HG02610 (cell line): Measurements from ENCODE around the gene CTSH.
"Not testable (repeated sequence)": the region's sequence is repeated elsewhere in the genome, so short reads cannot be mapped to it uniquely, and the experiment has no call there.

Experiments used
- ATAC-seq: cut with Tn5 transposase; IDR thresholded peaks from one replicate; pipeline ENCODE4 v1.9.1; 2021; ENCODE audit warnings: mild to moderate bottlenecking, moderate library complexity; ENCODE audit not compliant: unreplicated experiment

The CTSH gene

GRCh38 chr15:78944202-78944625 is 632 bp downstream of the CTSH start:
- peak; percentile 27 for ATAC-seq

GRCh38 chr15:78943692-78944091 is 1.2 kb downstream of the CTSH start:
- no peak for ATAC-seq

DNA sequence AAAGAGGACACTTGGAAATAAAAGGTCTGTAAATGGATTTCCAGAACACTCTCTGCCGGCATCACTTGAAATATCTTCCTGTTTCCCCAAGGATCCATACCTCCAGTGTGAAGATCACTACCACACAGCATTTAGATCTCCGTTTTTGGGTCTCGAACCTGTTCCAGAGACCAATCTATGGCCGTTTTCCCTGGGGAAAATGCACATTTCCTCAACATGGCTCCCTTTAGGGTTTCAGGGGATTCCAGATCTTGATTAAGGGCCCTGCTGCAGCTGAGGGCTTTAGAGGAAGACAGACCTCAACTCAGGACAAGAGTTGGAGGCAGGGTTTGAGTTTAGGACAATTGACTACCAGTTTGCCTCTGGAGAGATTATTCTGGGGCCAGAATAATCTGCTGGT is 2.1 kb downstream of the CTSH start:
- ATAC-seq: no peak

- peak; percentile 85 for ATAC-seq
Observed at GRCh38 chr15:78938658-78939488, 6.0 kb downstream of the CTSH start.

- no peak for ATAC-seq
Observed at GRCh38 chr15:78937132-78937739, 7.6 kb downstream of the CTSH start.

DNA sequence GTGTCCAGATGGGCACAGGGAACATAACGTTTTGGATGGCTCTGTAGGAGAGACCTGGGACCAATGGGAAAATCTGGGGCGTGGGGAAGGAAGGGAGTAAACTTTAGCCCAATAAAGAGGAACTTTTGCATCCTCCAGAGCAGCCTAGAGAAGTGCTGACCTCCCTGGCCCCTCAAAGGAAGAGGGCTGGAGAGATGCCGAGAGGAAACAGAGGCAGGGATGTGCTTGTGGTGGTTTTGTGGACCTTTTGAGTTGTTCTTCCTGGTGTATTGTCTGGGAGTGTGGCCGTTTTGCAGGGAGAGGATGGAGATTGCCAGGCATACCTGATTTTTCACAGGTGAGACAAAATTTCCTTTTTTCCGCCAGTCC is 10.2 kb downstream of the CTSH start:
- ATAC-seq: no peak

GRCh38 chr15:78933823-78934654 is 10.8 kb downstream of the CTSH start:
- no peak for ATAC-seq

GRCh38 chr15:78933187-78933822 is 11.5 kb downstream of the CTSH start:
- ATAC-seq: no peak

DNA sequence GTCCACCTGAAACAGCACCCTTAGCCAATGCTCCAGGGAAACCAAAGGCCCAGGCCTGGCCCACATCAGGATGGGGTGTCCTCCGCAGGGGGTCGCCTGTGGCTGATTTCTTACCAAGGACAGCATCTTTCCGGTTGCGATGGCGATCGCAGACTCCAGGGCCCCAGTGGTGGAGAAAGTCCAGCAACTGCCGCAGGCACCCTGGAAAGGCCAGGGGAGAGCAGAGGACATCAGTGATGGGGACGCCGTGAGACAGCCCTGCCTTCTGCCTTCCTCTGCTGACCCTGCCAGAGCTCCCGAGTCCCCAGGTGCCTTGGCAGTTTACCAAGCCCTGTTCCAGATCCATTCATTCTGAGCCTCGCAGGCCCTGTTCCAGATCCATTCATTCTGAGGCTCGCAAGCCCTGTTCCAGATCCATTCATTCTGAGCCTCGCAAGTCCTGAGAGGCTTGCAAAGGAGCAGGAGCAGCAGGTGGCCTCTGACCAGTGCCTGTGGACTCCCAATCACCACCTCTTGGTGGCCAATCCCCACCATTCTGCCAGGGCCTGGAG is 12.5 kb downstream of the CTSH start:
- no peak for ATAC-seq

DNA sequence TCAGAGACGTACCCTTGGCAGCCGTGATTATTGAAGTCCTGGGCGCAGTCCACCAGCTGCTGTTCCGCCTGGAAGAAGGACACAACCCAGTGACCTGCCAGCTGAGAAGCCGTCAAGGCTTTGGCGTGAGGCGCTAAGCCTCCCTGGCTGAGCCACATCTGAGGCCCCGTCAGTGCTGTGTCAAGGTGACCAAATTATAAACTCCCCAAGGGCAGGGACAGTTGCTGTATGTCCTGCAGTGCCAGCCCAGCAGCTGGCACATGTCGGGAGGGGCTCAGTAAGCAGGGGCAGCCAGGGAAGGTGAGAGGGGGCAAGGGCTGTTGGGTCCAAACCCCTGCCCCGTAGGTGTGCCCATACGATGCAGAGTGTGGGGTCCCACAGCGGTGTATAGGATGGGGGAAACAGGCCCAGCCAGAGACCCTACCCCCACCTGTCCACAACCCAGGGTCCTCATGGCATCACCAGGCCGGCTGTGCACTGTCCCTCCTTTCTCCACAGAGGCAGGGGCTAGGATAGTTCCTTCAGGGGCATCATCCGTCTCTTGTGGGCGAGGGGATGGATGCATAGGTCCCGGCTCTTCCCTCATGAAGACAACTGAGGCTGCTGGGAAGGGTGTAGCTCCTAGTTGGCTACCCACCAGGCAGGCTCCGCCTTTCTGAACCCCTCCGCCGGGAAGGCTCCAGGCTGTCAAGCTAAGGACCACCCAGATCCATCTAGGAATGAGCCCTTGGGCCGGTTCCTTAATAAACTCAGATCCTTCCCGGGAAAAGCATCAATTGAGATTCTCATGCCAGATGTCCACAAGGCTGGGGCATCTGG is 13.2 kb downstream of the CTSH start:
- ATAC-seq: no peak

DNA sequence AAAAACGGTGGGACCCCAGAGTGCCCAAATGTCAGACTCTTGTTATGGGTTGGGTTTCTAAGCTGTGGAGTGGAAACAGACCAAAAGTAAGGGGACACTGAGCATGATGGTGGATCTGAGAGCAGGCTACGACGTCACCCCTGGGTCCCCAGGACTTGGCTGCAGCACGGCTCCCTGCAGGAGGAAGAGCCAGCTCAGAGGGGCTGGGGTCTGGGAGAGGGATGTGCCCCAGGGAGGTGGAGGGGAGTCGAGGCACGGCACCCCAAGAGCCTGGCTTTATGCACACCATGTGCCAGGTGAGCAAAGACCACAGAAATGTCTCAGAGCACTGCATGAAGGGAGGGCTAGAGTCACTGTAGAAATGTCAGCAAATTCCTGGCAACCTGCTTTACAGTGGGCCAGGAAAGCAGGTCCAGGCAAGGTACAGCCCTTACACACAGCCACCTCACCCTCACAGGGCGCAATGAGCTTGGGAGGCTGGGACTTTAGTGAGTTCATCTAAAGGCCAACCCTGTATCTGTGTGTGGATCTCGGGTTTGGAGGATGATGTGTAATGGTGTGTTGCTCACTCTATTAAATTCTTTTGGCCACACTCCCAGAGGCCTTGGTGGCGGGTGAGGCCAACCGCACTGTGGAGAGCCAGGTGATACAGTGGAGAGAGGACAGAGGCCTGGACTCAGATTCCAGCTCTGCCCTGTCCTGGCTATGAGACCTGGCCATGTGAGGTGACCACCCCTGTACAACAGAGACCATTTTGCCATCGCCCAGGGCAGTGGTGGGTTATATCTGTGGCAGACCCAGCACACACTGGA is 14.1 kb downstream of the CTSH start:
- no peak for ATAC-seq

DNA sequence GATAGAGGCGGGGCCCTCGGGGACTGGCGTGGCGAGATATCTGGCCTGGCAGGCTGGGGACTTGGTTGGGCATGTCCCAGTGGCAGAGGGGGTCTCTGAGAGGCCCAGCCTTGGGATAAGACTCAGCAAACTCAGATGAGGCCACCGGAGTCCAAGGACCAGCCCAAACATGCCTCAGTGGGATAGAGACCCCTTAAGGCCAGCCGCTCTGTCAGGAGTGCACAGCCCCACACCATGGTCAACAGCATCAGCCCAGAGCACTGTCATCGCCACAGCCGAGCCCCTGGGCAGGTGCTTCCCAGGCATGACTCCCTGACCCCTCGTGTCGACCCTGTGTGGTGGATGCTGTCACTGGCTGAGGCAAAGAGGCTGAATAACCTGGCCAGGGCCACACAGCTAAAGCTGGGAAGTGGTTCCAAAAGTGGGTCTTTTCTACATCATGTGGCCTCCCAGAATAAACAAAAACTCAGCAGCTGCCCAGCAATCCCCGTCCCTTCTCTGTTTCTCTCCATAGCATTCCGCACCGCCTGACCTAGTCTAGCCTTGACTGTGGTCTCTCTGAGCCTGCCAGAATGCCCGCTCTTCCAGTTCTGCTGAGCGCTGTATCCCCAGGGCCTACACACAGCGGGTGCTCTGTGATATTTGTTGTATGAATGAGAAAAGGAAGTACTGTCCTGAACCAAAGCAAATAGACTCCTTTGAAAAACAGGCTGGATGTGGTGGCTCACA is 15.1 kb downstream of the CTSH start:
- ATAC-seq: no peak

- ATAC-seq: no peak
Observed at GRCh38 chr15:78928616-78929093, 16.2 kb downstream of the CTSH start.

DNA sequence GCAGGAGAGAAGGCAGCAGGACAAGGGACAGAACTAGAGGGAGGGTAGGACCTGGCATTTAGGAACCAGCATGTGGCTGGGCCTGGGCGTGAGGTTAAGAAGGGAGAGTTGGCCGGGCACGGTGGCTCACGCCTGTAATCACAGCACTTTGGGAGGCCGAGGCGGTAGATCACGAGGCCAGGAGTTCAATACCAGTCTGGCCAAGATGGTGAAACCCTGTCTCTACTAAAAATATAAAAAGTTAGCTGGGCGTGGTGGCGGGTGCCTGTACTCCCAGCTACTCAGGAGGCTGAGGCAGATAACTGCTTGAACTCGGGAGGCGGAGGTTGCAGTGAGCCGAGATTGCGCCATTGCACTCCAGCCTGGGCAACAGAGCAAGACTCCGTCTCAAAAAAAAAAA is 16.7 kb downstream of the CTSH start:
- ATAC-seq: not testable (repeated sequence)

DNA sequence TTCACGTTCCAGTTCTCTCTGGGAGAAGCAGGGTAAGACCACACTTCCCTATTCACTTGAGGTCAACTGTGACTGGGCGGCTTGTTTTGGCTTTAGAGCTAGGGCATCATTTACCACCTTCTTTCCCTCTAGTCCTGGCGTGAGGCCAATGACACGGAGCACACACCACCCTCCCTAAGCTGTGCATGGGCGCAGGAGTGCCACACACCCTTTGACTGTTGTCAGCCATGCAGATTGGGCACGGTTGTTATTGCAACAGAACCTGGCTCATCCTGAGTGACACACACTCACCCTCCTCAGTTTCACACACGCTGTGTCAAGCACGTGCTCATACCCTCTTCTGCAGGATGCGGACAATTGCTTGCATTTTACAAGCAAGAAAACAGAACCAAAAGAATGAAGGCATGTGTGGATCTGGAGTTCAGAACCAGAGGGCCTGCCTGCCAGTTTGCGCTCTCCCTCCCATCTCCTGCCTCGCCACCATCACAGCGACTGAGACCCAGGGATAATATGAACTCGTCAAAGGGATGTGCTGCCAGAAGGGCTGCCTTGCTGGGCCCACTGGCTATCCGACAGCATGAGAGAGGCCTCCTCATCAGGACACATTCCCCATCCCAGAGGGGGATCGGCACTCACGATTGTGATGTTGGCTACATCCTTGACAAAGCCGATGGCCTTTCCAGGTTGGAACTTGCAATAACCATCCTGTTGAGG is 17.6 kb downstream of the CTSH start:
- no peak for ATAC-seq

DNA sequence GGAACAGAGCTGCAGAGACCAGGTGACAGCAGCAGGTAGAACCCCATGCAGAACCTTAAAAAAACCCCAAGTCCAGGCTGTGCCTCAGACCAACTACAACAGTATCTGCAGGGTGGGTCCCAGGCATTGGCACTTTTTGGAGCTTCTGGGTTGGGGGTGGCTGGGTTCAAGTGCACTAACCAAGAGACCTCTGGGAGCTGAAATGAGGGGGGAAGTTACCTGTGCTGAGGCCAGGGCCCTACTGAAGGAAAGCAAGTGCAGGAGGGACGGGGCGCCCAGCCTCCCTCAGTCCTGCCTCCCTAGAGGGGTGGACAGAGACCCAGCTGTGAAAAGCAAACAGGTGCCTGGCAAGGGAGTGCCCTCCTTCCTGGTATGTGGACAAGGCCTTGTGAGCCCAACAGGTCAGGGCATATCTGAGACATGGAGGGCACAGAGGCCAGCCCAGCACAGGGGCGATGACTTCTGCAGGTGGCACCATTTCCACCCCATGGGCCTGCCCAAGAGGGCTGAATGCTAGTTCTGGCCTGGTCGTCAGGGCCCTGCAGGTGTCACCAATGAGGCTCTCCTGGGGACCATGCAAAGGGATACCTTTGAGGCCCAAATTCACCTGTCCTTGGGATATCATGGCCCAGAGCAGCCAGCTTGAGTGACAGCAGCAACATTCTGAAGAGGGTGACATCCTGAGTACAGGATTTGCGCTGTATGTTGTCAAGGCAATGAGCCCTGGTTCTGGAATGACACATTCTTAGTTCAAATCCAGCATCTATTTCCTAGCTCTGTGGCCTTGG is 18.7 kb downstream of the CTSH start:
- no peak for ATAC-seq

GRCh38 chr15:78925076-78925624 is 19.7 kb downstream of the CTSH start:
- no peak for ATAC-seq
